H1 (cell line): Measurements from ENCODE around the gene PRCD. TPM values are rescaled to one million over a fixed set of nuclear protein-coding genes. Genes with fewer than 3 reads are reported as not detected.
"Not testable (repeated sequence)": the region's sequence is repeated elsewhere in the genome, so short reads cannot be mapped to it uniquely, and the experiment has no call there.

Experiments
- CTCF ChIA-PET: fragments of 300-600 bp; sonication (Branson Sonifier 250); formaldehyde crosslinking; loops from one replicate; lab custom pipeline; 2021; ENCODE audit not compliant: partially characterized antibody; lab: Charles Lee
- POLR2A ChIA-PET: fragments of 300-600 bp; sonication (Branson Sonifier 250); formaldehyde crosslinking; loops from one replicate; lab custom pipeline; 2021; ENCODE audit warnings: inconsistent platforms; ENCODE audit not compliant: partially characterized antibody; lab: Charles Lee
- DNase-seq, 2 experiments: peaks; one replicate each; pipeline versions ENCODE4 v3.0.0 to v3.0.0-alpha.2; 2010 to 2022; ENCODE audit warnings: low spot score in 2 of 2, low read depth in 1 of 2, mixed read lengths in 1 of 2
- FAIRE-seq: peaks from 2 replicates; lab custom pipeline; 2011; peaks lifted over from hg19 to GRCh38; lab: Jason Lieb, UNC
- H2AFZ ChIP-seq: 2 replicates; pipeline ENCODE4 v1.8.1; 2012; ENCODE audit warnings: low read length, inconsistent platforms
- H2AK5ac ChIP-seq: 2 replicates; pipeline ENCODE4 v1.6.1; 2013; ENCODE audit warnings: low read depth, low read length
- H2BK120ac ChIP-seq: replicated peaks from 2 replicates; pipeline ENCODE3; 2013; ENCODE audit warnings: low read depth, low read length, inconsistent platforms
- H2BK12ac ChIP-seq: 2 replicates; pipeline ENCODE4 v1.6.1; 2013; ENCODE audit warnings: low read depth, low read length
- H2BK15ac ChIP-seq: 2 replicates; pipeline ENCODE4 v1.6.1; 2013; ENCODE audit warnings: low read length
- H2BK20ac ChIP-seq: 2 replicates; pipeline ENCODE4 v1.6.1; 2013; ENCODE audit warnings: low read length
- H2BK5ac ChIP-seq: 2 replicates; pipeline ENCODE4 v1.6.1; 2013; ENCODE audit warnings: low read depth, low read length
- H3K14ac ChIP-seq: 2 replicates; pipeline ENCODE4 v1.6.1; 2013; ENCODE audit warnings: inconsistent platforms; ENCODE audit not compliant: insufficient read length
- H3K18ac ChIP-seq: 2 replicates; pipeline ENCODE4 v1.6.1; 2013; ENCODE audit warnings: low read length; ENCODE audit errors: extremely low read depth
- H3K23ac ChIP-seq: 2 replicates; pipeline ENCODE4 v1.6.1; 2013; ENCODE audit warnings: inconsistent platforms; ENCODE audit not compliant: insufficient read length
- H3K23me2 ChIP-seq: 2 replicates; pipeline ENCODE4 v1.6.1; 2013; ENCODE audit warnings: low read depth, low read length
- H3K27ac ChIP-seq: 2 replicates; pipeline ENCODE4 v1.6.1; 2011; ENCODE audit warnings: low read depth, low read length, inconsistent platforms
- H3K27me3 ChIP-seq, 4 experiments: replicated peaks in 1 of 4; 1 replicate in 1 of 4; 2 replicates in 3 of 4; pipeline versions ENCODE4 v1.6.1 to v1.8.1; 2011 to 2013; ENCODE audit warnings: low read length in 3 of 4, mild to moderate bottlenecking in 3 of 4, inconsistent platforms in 2 of 4, mixed read lengths in 2 of 4, moderate library complexity in 1 of 4; ENCODE audit not compliant: control insufficient read depth in 3 of 4, insufficient read depth in 3 of 4; ENCODE audit errors: extremely low read depth in 1 of 4
- H3K36me3 ChIP-seq, 4 experiments: 2 replicates each; pipeline versions ENCODE4 v1.6.1 to v1.8.1; 2011 to 2013; ENCODE audit warnings: mild to moderate bottlenecking in 4 of 4, low read length in 3 of 4, moderate library complexity in 2 of 4, control low read depth in 1 of 4, inconsistent platforms in 1 of 4; ENCODE audit not compliant: insufficient read depth in 4 of 4, control insufficient read depth in 2 of 4
- H3K4ac ChIP-seq: replicated peaks from 2 replicates; pipeline ENCODE3; 2013; ENCODE audit warnings: low read length, low read depth, mixed read lengths, inconsistent platforms; ENCODE audit not compliant: insufficient read length
- H3K4me1 ChIP-seq, 4 experiments: replicated peaks in 1 of 4; 1 replicate in 1 of 4; 2 replicates in 3 of 4; pipeline versions ENCODE4 v1.6.1 to v1.8.1; 2011 to 2013; ENCODE audit warnings: low read length in 3 of 4, inconsistent platforms in 2 of 4, mixed read lengths in 1 of 4; ENCODE audit not compliant: insufficient read depth in 4 of 4, control insufficient read depth in 3 of 4
- H3K4me2 ChIP-seq, 2 experiments: 2 replicates each; pipeline versions ENCODE4 v1.6.1 to v1.8.1; 2011 to 2013; ENCODE audit warnings: low read depth in 2 of 2, low read length in 2 of 2, control low read depth in 1 of 2, inconsistent platforms in 1 of 2, mild to moderate bottlenecking in 1 of 2; ENCODE audit not compliant: insufficient read depth in 1 of 2
- H3K4me3 ChIP-seq, 4 experiments: fragments of 200-600, 300-600 bp in 1 of 4; sonication (generic), shearing (Covaris generic), sonication (Bioruptor Twin) in 1 of 4; 2 replicates each; pipeline versions ENCODE4 v1.5.1 to v1.8.1; 2011 to 2016; ENCODE audit warnings: low read length in 4 of 4, low read depth in 3 of 4, control low read depth in 2 of 4, inconsistent platforms in 2 of 4, mild to moderate bottlenecking in 2 of 4, mixed read lengths in 1 of 4, moderate library complexity in 1 of 4; ENCODE audit not compliant: insufficient read depth in 2 of 4; ENCODE audit errors: extremely low read depth in 1 of 4
- H3K56ac ChIP-seq: replicated peaks from 2 replicates; pipeline ENCODE3; 2013; ENCODE audit warnings: low read depth, mild to moderate bottlenecking, mixed read lengths, low read length, inconsistent platforms; ENCODE audit not compliant: insufficient read length
- H3K79me1 ChIP-seq: 2 replicates; pipeline ENCODE4 v1.6.1; 2013; ENCODE audit warnings: low read depth, low read length, control low read depth
- H3K79me2 ChIP-seq, 2 experiments: 2 replicates each; pipeline versions ENCODE4 v1.6.1 to v1.8.1; 2012 to 2013; ENCODE audit warnings: low read length in 2 of 2, mild to moderate bottlenecking in 2 of 2, inconsistent platforms in 1 of 2; ENCODE audit not compliant: insufficient read depth in 2 of 2, control insufficient read depth in 1 of 2
- H3K9ac ChIP-seq, 4 experiments: replicated peaks in 1 of 4; 1 replicate in 1 of 4; 2 replicates in 3 of 4; pipeline versions ENCODE4 v1.6.1 to v1.8.1; 2011 to 2013; ENCODE audit warnings: low read depth in 3 of 4, low read length in 3 of 4, control low read depth in 2 of 4, mild to moderate bottlenecking in 2 of 4, moderate library complexity in 2 of 4, inconsistent platforms in 1 of 4; ENCODE audit errors: extremely low read depth in 1 of 4
- H3K9me3 ChIP-seq, 2 experiments: 2 replicates each; pipeline versions ENCODE4 v1.6.1 to v1.8.1; 2012 to 2013; ENCODE audit warnings: mild to moderate bottlenecking in 2 of 2, moderate library complexity in 2 of 2, control low read depth in 1 of 2, inconsistent platforms in 1 of 2, low read depth in 1 of 2, low read length in 1 of 2, mixed read lengths in 1 of 2; ENCODE audit not compliant: insufficient read depth in 2 of 2
- H4K20me1 ChIP-seq, 2 experiments: replicated peaks in 1 of 2; 2 replicates each; pipeline versions ENCODE3 to v1.8.1; 2011 to 2013; ENCODE audit warnings: inconsistent platforms in 2 of 2, low read length in 2 of 2, mild to moderate bottlenecking in 1 of 2; ENCODE audit not compliant: insufficient read depth in 2 of 2, control insufficient read depth in 1 of 2
- H4K5ac ChIP-seq: 2 replicates; pipeline ENCODE4 v1.6.1; 2013; ENCODE audit warnings: low read length, low read depth, mixed read lengths, inconsistent platforms; ENCODE audit not compliant: insufficient read length
- H4K8ac ChIP-seq: 2 replicates; pipeline ENCODE4 v1.8.0; 2013; ENCODE audit warnings: mild to moderate bottlenecking, moderate library complexity, low read length, inconsistent platforms; ENCODE audit not compliant: insufficient read depth; ENCODE audit errors: extremely low read depth
- H4K91ac ChIP-seq: replicated peaks from 2 replicates; pipeline ENCODE3; 2013; ENCODE audit warnings: low read length, mixed read lengths, inconsistent platforms; ENCODE audit not compliant: insufficient read length
- GTF2F1 ChIP-seq: IDR thresholded peaks from 2 replicates; pipeline ENCODE4 v1.6.1; 2012; ENCODE audit warnings: low read depth, low read length, improper control_type of control experiment, borderline replicate concordance
- NANOG ChIP-seq: IDR thresholded peaks from 2 replicates; pipeline ENCODE4 v1.6.1; 2011; ENCODE audit warnings: low read length, low read depth, mild to moderate bottlenecking, inconsistent platforms; ENCODE audit not compliant: insufficient read depth, poor library complexity, severe bottlenecking
- PHF8 ChIP-seq: fragments of 200-600 bp; sonication (generic); conservative IDR thresholded peaks from 2 replicates; pipeline ENCODE4 v1.7.1; 2012; ENCODE audit warnings: low read depth, mild to moderate bottlenecking, inconsistent platforms, low read length, moderate library complexity
- WGBS, 2 experiments: shearing (Covaris generic) in 1 of 2; methylation state at CpG; one replicate each; pipeline versions ENCODE4 v1.1.6 to v1.1.7; 2013 to 2015; ENCODE audit warnings: low lambda C conversion rate in 2 of 2, mixed read lengths in 2 of 2, inconsistent platforms in 1 of 2, low coverage in 1 of 2, missing lambda C conversion rate in 1 of 2; ENCODE audit not compliant: insufficient replicate concordance in 2 of 2, insufficient coverage in 1 of 2, insufficient read length in 1 of 2; ENCODE audit errors: extremely low coverage in 1 of 2, missing lambda C conversion rate in 1 of 2; 5-methylcytosine and 5-hydroxymethylcytosine counted together
- polyA plus RNA-seq, 7 experiments: library from polyadenylated mRNA; depleted of rRNA in 3 of 7; stranded (reverse) in 5 of 7; unstranded in 2 of 7; fragments of >200 nt in 5 of 7; fragments of 200-250 nt in 2 of 7; gene quantifications; 1 replicate in 5 of 7; 2 replicates in 1 of 7; 4 replicates in 1 of 7; pipeline versions ENCODE4 v1.2.1 to v1.2.3, GENCODE V29; 2011 to 2013; ENCODE audit warnings: missing spikeins in 2 of 7, mixed read lengths in 2 of 7
- total RNA-seq: library from RNA; stranded (reverse); fragmentation: NEBNext Ultra II Directional; extraction: Animal tissue kit (Norgen Biotek cat#: 25700); gene quantifications from 2 replicates; pipeline ENCODE4 v1.2.1, GENCODE V29; 2021

PRCD gene
- total and polyA plus RNA-seq, 2 of the 8 experiments (the other 6 are each of a cell fraction or from before 2014, with no cell fraction given) = 0.77 to 2.1 TPM

DNA sequence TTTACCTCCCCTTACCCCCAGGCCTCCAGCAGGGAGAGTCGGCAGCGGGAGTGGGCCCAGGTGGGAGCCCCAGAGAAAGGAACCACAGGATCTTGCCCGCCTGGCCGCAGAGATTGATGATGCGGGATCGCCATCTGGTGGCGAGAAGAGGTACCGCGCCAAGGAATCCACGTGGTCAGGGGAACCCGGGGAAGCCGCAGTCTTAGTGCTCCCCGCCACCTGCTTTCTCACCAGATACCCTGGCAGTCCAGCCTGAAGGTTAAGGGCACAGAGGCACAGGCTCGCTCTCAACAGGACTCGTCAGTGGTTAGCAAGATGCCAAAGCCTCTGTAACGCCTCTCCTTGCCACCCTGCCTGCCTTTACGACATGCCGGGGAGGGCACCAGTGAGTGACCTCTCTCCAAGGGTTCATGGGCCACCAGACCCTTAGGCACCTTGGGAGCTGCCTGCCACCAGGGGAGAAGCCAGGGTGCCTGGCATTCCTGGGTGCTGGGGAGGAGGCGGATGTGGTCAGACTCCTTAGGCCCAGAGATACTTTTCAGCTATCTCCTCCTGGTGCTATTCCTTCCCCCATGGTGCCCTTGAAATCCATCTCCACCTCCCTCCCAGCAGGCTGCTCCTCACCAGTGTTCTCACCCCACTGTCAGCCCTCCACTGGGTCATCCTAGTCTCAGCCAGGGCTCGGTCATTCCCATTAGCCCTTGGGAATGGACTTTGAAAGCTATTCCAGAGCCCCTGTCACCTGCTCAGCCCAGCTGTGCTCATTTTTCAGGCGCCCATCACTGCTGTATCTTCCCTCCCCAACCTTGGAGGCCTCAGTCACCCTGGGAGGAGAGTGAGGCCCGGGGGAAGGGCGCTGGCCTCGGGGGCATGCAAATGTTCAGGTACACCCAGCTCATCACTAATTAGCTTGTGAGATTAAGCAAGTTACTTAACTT is 33.2 kb upstream of the PRCD start (continued):
- TF ChIP-seq PHF8 (no peak), NANOG (no peak), GTF2F1 (no peak)
- TF ChIP-seq, all 59 proteins: peak for 14

DNA sequence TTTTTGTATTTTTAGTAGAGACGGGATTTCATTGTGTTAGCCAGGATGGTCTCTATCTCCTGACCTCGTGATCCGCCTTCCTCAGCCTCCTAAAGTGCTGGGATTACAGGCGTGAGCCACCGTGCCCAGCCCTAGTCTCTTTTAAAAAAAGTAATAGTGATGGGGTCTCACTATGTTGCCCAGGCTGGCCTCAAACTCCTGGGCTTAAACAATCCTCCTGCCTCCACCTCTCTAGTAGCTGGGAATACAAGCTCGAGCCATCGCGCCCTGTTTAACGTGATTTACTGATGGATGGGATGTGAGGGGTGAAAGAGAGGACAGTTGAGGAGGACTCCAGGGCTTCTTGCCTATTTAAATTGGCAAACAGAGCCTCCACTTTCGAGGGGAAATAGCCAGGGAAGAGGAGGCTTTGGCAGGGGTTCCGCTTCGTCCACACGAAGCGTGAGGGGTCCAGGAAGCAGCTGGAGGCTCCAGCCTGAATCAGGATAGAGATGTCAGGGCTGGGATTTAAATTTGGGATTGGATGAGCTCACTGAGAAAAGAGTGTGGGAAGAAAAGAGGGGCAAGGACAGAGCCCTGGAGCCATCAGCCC is 31.3 kb upstream of the PRCD start:
- not testable (repeated sequence) for H3K36me3 ChIP-seq, H3K4me1 ChIP-seq, H4K20me1 ChIP-seq, H3K56ac ChIP-seq, H3K23me2 ChIP-seq, H3K18ac ChIP-seq, H3K4ac ChIP-seq, H2AK5ac ChIP-seq, H4K5ac ChIP-seq, H2BK20ac ChIP-seq, H4K91ac ChIP-seq, H2BK5ac ChIP-seq, H2BK12ac ChIP-seq, H3K79me1 ChIP-seq, H2AFZ ChIP-seq, H3K4me3 ChIP-seq, H3K9me3 ChIP-seq, H2BK120ac ChIP-seq, H3K27me3 ChIP-seq, H4K8ac ChIP-seq, DNase-seq, H3K79me2 ChIP-seq, H3K23ac ChIP-seq, H3K4me2 ChIP-seq, H3K14ac ChIP-seq, H3K9ac ChIP-seq, H2BK15ac ChIP-seq, H3K27ac ChIP-seq, FAIRE-seq
- 84% methylated on average over 14 of the region's 14 CpGs; no CpG with 5 or more reads in 1 of the 2 experiments for WGBS, 2 experiments
- POLR2A ChIA-PET = interaction anchor here (1.1 kb wide), 1 partner anchor 10 kb away, joined by 3 read pairs; no protein-coding TSS in a partner anchor
- CTCF ChIA-PET = interaction anchor here (0.6 to 20.2 kb wide), 29 partner anchors 10 to 229 kb away, joined by 3 to 446 read pairs (median 5); partner anchors contain the start of genes AANAT, SPHK1 and UBE2O
